Inflammatory macrophage (primary cell): ENCODE measurements around the gene KRT79.
"Not testable (repeated sequence)": the region's sequence is repeated elsewhere in the genome, so short reads cannot be mapped to it uniquely, and the experiment has no call there.

Experiments
- DNase-seq, 2 donors: peaks; one replicate each; pipeline ENCODE4 v3.0.0-alpha.2; 2020 to 2022

Gene KRT79

DNA sequence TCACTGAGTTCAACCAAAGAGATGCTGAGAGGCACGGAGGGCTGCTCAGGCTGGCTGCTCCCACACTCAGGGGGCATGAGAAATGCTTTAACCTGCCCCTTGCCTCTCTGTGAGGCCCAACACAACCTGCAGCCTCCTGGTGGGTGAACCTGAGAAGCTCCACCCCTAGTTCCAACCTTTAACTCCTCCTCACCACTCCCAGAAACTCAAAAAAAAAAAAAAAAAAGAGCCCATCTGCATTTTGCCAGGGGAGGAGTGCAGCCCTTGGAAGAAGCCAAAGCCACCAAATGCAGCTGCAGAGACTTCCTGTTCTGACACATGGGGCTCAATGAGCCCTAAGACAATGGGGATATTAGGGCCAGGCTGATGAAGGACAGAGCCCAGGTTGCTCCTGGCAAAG, 29.1 kb downstream of the KRT79 start:
- DNase-seq: no peak

DNA sequence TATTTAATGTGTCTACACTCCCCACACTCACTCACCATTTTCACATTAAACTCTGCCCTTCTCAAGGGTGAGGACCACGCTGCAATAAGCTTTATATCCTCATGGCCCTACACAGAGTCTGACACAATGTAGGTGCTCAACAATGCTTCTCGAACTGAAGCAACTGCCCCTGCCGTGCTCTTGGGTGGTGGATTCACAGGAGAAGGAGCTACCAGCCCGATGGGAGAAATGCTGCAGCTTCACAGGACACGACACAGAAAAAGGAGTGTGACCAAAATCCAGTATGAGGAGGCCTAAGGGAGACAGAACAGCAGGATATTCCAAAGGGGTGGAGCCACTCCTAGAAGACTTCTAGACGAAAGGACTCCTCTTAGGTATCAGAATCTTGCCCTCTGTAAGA, 31.7 kb downstream of the KRT79 start:
- DNase-seq: no peak

DNA sequence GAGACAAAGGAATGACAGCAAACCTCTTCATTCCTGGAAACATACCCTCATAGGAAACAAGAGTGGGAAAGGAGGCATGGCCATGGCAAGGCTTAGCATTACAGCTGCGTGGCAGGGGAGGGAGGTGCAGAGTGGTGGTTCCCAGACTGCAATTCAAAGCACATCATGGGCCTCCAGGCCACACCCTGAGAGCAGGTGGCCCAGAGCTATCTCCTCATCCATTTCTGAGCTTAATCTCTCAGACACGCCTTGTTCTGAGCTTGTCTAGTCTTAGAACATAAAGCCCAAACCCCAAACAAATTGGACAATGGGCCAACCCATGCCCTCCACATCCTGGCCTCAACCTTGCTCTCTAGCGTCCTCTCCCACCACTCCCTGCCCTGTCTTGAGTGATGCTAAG, 32.3 kb downstream of the KRT79 start:
- DNase-seq: no peak

DNA sequence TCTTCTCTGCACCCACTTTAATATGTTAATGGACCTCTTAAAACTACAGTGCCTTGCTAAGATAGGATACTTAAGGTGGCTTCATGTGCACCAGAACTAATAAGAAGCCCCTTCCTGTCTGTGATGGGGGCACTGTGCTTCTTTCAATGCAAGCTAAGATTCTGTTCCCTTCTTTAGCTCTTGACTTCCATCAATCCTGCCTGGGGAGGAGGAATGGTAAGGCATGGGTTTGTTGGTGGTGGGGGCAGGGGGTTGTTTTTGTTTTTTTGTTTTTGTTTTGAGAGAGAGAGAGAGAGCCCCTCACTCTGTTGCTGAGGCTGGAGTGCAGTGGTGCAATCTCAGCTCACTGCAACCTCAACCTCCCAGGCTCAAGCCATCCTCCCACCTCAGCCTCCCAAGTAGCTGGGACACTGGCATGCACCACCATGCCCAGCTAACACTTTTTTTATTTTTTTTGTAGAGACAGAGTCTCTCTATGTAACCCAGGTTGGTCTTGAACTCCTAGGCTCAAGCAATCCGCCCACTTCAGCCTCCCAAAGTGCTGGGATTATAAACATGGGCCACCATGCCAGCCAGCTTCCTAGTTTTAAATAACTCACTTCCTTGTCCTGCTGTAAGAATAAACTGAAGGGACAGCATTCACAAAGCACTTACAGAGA, 33.7 kb downstream of the KRT79 start:
- peak in 1 of 2 donors; percentile 27 for DNase-seq

DNA sequence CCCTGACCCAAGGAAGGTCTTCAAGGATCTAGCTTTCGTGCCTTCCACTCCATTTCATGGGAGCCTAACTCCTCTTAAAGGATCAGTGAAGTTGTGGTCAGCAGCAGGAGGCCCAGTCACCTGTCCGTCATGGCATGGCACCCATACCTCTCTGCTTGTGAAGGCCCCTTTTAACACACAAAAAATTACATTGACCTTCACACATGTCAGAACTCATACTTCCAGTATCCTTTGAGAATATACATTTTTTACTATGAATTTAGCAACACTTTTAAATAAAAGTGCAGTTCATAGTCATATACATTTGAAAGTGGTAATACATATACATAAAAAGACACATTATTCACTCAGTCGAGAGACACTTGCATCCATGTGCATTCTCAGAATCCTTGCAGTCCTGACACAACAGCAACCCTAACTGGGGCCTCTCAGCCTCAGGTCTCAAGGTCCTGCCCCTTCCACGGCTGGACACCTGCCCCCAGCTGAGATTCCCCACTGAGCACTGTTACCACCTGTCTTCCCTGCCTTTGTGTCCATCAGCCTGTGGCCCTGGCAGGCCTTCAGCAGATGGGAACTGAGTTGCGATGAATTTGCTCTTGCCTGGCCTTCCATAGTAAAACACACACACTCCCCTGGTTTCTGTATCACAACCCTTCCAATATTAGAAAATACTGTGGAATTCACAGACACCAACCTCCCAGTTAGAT, 34.5 kb downstream of the KRT79 start:
- no peak for DNase-seq

DNA sequence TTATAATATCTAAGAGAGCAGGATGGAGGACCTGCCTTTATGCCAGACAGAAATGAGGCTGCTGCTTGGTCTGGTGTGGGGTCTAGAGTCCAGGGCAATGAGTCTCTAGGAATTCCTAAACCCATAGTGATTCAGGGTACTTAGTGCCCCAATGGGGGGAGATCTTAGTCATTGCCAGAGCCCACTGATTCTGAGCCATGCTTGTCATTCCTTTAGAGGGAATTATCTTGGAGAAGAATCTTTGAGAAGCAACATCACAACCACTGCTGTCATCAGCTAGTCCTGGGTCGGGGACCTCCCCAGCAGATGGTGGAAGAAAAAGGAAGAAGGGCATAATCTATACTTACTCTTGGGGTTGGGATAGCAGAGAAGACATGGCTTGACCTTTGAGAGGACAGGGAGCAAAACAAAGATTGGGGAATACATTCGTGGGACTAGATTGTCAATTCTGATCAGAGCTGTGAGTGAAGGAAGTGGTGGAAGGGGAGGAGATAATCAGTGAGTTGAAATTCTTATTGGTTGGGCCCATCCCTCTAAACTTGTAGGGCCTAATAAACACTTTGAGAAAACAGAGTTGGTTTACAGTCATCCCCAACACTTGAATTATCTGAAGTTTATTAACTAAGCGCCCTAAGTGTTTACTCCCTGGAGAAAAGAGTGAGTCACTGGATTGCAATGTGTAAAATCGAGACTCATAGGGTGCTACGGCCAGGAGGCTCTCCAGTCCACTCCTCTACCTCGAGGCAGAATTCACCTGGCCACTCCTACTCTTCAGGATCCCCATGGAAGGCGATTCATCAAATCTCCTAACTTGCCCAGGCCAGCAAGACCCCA, 35.2 kb downstream of the KRT79 start:
- no peak for DNase-seq

DNA sequence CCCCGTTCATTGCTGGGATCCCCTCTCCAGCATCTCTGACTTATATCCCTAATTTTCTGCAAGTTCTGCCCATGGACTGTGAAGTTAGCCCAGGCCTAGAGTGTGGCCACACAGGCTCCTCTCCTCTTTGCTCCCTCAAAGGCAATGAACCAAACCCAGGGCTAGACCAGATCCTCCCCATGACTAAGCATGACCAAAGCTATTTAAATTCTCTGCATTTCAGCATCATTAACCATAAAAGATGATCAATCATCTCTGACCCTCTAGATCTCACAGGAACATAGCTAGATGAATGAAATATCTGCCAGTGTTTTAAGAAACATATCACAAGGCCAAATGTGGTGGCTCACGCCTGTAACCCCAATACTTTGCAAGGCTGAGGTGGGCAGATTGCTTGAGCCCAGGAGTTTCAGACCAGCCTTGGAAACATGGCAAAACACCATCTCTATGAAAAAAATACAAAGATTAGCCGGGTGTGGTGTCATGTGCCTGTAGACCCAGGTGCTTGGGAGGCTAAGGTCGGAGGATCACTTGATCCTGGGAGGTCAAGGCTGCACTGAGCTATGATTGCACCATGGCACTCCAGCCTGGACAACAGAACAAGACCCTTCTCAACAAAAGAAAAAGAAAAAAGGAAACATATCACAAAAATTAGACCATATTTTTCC, 36.0 kb downstream of the KRT79 start:
- no peak for DNase-seq

DNA sequence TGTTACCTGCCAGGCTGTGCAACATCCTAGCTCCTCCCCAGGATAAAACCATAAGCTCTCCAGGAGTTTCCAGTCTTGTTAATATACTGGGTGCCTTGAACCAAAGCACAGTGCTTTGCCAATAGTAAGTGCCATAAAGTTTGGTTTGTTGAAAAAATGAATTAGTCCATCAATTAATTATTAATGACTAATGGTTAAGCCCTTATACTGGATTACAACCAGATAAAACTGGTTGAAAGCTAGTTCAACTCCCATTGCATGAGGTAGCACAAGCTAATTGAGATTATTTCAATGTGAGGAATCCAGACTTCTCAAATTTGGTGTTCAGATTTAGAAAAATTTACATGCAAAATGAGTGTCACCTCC, 36.6 kb downstream of the KRT79 start:
- DNase-seq: no peak

DNA sequence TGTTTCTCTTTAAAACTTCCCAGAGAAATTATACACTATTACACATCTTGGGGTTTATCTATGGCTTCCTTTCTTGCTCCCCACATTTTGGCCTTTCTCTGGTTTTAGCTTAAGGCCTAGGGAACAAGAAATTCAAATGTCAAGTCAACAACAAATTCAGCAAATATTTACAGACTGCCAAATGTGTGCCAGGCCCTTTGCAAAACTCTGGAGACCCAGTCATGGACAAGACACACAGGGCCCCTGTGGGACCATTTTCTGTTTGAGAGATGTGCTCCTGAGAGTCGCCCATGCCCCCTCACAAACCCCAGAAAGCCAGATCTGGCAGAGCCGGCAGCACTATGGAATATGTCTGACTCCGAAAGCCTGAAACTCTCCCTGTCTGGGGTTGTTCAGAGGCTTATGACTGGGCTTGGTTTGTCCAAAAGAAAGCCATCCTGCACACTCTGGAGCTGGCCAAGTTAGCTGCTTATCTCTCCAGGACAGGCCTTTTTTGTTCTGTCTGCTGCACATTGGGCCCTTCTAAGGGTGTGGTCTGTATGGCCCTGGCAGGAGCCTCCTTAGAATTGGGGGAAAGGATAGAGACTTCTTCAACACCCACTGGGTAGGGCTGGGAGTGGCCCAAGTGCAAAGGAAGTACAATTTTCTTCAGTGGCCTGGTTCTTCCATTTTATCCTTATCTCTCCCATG, 37.1 kb downstream of the KRT79 start:
- DNase-seq: no peak

DNA sequence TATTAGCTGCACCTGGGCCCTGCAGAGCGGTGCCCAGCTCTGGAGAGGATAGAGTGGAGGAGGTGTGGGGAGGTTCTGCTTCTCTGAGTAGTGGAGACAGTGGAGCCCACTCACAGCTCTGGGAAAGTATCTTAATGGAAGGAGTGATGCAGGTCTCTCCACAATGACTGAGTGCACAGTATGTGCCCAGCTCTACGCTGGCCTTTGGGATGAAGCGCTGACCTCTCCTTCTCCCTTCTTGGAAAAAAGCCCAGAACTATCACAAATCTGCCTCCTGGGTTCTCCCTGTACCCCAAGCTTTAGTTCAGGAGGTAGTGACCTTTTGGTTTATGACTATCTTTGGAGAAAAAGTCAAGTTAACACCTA, 37.7 kb downstream of the KRT79 start:
- DNase-seq: no peak

DNA sequence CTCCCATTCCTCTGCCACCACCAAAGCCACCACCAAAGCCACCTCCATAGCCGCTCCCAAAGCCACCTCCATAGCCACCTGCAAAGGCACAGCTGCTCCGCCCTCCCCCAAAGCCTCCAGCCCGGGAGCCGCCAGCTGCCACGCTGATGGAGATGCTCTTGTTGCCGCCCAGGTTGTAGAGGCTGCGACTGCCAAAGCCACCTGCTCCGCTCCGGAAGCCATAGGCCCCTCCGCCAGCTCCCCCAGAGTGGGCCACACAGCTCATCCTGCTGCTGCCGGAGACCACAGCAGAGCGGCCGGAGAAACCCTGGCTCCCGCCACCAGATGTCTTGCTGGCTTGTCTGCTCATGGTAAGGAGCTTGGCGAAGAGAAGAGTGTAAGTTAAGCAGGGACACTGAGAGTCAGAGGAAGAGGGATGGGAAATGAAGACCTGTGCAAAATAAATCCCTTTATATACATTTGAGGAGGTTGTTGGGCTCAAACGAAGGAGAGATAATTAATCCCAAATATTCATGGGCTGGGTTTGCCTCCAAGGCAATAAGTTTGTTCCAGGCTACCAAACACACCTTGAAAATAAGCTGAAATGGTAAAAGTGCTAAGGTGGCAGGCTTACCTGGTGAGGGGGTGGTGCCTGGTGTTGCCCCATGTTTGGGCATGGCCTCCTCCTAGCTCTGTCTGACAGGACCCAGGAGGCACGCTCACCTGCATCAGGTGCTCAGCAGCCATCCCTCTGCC, 38.2 kb downstream of the KRT79 start, which contains the start of gene KRT3:
TSS of gene KRT3 (minus strand) at position 424 of the 735 bp plus-strand sequence. CDS start at position 349, 75 bp downstream.
- DNase-seq: no peak

DNA sequence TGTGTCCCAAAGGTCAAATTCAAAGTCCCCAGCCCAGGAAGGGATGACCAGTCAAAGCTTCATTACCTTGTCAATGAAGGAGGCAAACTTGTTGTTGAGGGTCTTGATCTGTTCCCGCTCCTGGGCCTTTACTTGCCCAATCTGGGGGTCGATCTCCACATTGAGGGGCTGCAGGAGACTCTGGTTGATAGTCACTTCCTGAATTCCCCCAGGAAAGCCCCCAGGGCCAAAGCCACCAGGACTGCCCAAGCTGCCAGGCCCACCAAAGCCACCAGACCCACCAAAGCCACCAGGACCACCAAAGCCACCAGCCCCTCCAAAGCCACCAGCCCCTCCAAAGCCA, 38.8 kb downstream of the KRT79 start:
- not testable (repeated sequence) for DNase-seq

DNA sequence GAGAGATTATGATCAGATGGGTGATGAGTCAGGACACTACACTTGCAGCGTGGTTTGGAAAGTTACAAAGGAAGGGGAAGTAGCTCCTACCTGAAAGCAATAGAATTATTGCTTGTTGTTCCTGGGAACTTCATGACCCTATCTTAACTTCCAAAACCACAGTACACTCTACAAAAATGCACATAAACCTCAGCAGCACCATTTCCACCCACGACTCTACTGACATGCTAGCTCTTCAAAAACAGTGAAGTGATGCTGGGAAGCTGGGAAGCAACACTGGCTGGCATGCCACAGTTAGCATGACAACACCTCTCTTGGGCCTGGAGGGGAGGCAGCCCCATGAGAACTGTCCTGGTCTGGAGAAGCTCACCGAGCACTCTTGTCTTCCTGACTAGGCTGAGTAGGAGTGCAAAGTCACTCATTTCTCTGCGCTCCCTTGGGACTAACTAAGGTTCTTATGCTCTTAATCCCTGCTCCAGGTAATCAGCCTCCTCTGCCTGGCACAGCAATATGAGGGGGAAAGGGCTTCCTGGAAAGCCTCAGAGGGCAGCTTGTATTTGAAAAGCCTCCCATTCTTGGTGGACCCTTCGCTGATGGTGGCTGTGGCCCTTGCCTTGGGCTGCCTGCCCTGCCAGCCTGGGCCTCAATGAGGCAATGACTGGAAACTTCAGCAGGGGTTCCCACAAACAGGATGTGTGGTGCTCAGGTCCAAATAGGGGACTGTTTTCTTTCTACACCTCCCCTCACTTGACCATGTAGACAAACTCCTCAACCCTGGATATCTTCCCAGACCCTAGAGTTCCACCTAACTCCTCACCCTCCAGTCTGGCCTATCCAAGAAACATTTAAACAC, 39.4 kb downstream of the KRT79 start:
- DNase-seq: peak; percentile 13 to 36

DNA sequence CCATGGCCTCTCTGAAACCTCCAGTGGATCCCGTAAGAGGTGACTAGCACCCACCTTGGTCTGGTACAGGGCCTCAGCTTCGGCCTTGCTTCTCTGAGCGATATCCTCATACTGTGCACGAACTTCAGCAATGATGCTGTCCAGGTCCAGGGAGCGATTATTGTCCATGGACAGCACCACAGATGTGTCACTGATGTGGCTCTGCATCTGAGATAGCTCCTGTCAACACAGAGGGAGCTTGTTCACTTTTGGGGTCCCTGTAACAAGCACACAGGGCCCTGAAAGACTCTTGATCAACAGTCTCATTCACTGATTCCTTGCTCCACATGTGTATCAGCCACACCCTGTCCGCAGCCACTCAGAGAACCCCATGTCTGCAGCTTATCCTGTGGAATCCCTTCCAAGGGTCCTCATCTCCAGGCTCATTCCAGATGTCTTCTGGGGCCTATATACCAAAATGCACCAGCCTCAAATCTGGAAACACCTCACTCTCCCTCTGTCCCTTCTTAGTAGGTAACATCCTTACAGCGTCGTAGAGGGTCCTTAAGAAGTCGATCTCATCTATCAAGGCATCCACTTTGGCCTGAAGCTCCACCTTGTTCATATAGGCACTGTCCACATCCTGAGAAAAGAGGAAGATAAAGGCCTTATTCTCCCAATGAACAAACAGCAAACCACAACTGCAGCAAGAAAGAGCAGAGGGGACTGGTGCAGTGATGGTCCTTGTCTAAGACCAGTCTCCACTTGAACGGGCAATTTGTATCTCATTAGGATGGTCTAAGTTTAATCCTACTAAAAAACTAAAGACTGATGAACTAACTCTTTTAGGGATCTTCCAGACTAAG, 41.7 kb downstream of the KRT79 start:
- DNase-seq: no peak

DNA sequence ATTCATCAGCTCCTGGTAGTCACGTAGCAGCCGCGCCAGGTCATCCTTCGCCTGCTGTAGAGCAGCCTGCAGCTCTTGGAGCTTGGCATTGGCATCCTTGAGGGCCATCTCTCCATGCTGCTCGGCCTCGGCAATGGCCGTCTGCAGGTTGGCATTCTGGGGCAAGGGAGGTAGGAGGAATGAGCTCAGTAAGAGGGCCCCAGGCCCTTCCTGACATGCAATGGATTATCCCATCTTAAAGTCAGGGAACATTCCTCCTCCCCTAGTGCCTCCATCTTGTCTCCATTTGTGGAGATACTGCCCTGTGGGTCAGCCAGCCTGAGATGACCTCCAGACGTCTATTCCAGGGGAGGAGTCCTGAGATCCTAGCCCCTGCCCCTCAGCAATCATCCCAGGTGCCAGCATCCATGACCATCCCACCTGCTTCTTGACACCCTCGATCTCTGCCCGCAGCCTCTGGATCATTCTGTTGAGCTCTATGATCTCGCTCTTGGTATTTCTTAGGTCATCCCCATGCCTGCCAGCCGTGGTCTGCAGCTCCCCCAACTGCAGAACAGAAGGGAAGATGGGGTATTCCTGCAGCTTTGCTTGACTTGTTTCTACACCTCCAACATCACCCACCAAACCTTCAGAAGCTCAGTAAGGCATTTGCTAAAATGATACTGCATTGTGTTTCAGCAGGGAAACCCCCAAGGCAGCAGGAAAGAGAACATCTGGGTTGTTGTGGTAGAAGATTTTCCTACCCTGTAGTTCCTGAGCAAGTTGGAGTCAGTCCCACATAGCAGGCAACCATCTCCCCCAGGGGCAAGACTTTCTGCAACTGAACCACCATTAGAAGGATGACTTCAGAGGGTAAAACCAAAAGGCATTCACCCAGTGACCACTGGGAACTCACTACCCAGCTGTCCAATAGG, 42.6 kb downstream of the KRT79 start:
- DNase-seq: no peak

DNA sequence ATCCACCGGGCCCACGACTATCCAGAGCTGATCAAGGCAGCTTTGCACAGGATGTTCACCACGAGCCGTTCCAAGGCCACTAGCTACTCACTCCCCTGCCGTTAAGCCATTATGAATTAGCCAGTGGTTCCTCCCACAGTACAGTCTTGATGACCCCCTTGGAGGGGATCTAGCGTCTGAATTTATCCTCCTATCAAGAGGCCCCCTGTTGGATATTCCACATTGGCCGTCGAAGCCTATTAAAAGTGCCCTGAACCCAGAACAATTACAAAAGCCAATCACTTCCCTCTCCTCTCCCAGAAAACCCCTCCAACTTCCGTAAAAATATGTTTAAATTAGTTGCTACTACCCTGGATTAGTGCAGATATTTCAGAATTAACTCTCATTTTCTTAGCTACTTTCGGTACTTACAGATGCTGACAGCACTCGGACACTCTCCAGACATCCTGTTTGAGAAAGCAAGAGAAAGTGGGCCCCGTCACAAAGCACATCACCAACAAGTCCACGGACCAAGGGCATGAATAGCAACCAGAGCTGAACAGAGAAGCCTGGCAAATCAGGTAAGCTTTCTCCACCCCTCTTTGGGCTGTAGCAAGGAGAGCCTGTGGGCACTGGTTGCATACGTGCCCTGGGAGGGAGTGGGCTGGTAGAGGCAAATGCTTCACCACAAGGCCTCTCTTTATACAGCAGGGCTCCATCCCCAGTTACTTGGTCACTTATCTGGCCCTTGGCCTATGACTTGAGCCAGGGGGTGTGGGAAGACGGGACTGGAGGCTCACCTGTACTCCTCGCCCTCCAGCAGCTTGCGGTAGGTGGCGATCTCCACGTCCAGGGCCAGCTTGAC, 43.5 kb downstream of the KRT79 start:
- no peak for DNase-seq

DNA sequence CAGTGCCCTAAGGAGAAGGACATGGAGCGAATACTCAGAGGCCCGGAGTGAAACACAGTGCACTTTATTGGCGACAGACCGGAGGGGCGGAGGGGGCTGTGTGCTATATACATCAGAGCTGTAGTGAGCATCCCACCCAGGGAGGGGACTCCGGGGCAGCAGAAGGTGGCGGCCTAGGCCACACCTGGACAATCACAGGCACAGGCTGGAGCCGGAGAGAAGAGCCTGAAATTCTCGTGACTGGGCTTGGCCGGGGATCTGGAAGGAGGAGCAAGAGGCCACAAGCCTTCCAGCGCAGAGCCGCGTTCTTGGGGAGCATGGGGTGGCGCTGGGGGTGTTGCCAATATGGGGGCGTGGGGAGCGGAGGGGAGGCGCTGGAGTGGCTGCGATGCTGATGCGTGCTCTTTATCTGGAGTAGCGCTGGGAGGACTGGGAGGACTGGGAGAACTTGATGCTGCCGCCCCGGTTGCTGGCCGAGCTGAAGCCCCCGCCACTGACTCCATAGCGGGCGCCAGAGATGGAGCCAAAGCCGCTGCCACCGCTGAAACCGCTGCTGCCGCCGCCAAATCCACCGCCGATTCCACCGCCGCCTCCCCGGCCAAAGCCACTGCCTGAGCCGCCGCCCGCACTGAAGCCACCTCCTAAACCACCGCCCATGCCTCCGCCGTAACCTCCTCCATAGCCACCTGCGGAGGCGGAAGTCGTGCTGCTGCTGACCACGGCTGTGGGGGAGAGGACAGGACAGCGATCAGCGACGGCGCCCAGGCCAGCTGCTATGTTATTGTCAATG, 44.3 kb downstream of the KRT79 start:
- peak in 1 of 2 donors; percentile 12 for DNase-seq
